BLaER1 treated with 17β-estradiol and CSF1 and Interleukin-3, amounts not matched to agents 10 nM and 100 nM (cell line): ENCODE data around the gene NAALADL2.

ENCODE experiments used
- H3K27ac ChIP-seq, 11 experiments: shearing (Covaris generic); formaldehyde crosslinking; 2 replicates each; pipeline ENCODE4 v1.8.1; 2022
- H3K27me3 ChIP-seq, 11 experiments: shearing (Covaris generic); formaldehyde crosslinking; 2 replicates each; pipeline ENCODE4 v1.8.1; 2022
- H3K36me3 ChIP-seq, 11 experiments: shearing (Covaris generic); formaldehyde crosslinking; 2 replicates each; pipeline ENCODE4 v1.8.1; 2022
- H3K4me1 ChIP-seq, 10 experiments: shearing (Covaris generic); formaldehyde crosslinking; 2 replicates each; pipeline ENCODE4 v1.8.1; 2022
- H3K4me2 ChIP-seq, 11 experiments: shearing (Covaris generic); formaldehyde crosslinking; 2 replicates each; pipeline ENCODE4 v1.8.1; 2022
- H3K4me3 ChIP-seq, 10 experiments: shearing (Covaris generic); formaldehyde crosslinking; 2 replicates each; pipeline ENCODE4 v1.8.1; 2022
- H3K9ac ChIP-seq, 11 experiments: shearing (Covaris generic); formaldehyde crosslinking; 2 replicates each; pipeline ENCODE4 v1.8.1; 2022
- H3K9me3 ChIP-seq, 11 experiments: shearing (Covaris generic); formaldehyde crosslinking; replicated peaks in 1 of 11; 2 replicates each; pipeline ENCODE4 v1.8.1; 2022
- H4K20me1 ChIP-seq, 11 experiments: shearing (Covaris generic); formaldehyde crosslinking; 2 replicates each; pipeline ENCODE4 v1.8.1; 2022
- Cebpa-rat ChIP-seq, 11 experiments: shearing (Covaris generic); IDR thresholded peaks; 2 replicates each; pipeline ENCODE4 v1.8.1; 2022

Gene NAALADL2

DNA sequence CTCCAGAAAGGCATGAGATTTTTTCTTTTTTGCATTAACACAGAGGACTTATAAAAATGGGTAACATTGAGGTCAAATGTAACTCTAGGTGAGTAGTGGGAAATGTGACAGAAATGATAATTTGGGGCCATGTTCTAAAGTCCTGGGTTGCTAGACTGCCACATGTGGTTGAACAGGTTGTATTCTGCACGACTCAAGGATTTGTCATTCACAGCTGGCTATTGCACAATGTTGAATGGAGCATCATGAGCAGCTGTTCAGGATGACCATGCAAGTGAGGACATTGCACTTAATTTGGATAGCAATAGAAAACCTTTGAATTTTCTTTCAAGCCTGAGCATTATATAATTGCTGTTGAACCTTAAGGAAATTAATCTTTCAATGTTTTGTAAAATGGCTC, 396.6 kb downstream of the NAALADL2 start:
- no peak overlapping the region for H3K4me2 ChIP-seq

DNA sequence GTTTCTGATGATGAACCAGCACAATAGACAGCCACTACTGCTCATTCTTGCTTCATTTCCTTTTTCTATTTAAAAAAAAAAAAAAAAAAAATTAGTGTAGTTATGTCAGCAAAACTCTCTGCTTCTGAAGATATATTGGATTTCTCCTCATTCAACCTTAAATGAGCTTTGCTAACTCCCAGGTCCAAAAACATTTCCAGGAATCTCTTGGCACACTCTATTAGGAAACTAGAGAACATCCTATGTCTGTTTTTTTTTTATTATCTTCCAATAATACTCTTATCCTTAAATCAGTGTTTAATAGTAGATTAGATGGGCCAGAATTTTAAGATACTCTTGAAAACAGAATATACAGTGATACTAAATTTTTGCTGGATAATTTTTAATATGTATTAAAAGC, 398.0 kb downstream of the NAALADL2 start:
- no peak overlapping the region for H3K4me2 ChIP-seq
- H3K27me3 ChIP-seq = no peaks in the 10 kb centered on the region
- H3K4me3 ChIP-seq = no peak overlapping the region
- H3K9me3 ChIP-seq = no peaks in the 10 kb centered on the region
- H3K9ac ChIP-seq = no peak overlapping the region
- no peak overlapping the region for H3K27ac ChIP-seq
- no peak for TF ChIP-seq Cebpa-rat (IDR thresholded peaks at IDR 0.05)
- peaks cover 0 to 8% (median 0%) of the 10 kb centered on the region in 10 experiments; a peak in 1 of 20 replicates for H3K4me1 ChIP-seq
- peaks cover 0 to 5% (median 0%) of the 10 kb centered on the region in 11 experiments; a peak in 1 of 22 replicates for H3K36me3 ChIP-seq
- H4K20me1 ChIP-seq = no peaks in the 10 kb centered on the region

More for the DNA sequence above, 396.6 kb downstream of the NAALADL2 start:
- no peaks in the 10 kb centered on the region for H3K27me3 ChIP-seq
- no peak overlapping the region for H3K9ac ChIP-seq
- no peaks in the 10 kb centered on the region for H4K20me1 ChIP-seq
- H3K4me1 ChIP-seq = peaks cover 0 to 8% (median 0%) of the 10 kb centered on the region in 10 experiments; a peak in 1 of 20 replicates
- H3K9me3 ChIP-seq = no peaks in the 10 kb centered on the region
- H3K4me3 ChIP-seq = no peak overlapping the region
- peak in 2 of 11 experiments; percentile 40 to 43; a peak in 2 of 22 replicates for TF ChIP-seq Cebpa-rat (IDR thresholded peaks at IDR 0.05)
- H3K36me3 ChIP-seq = peaks cover 0 to 5% (median 0%) of the 10 kb centered on the region in 11 experiments; a peak in 1 of 22 replicates
- H3K27ac ChIP-seq = no peak overlapping the region

DNA sequence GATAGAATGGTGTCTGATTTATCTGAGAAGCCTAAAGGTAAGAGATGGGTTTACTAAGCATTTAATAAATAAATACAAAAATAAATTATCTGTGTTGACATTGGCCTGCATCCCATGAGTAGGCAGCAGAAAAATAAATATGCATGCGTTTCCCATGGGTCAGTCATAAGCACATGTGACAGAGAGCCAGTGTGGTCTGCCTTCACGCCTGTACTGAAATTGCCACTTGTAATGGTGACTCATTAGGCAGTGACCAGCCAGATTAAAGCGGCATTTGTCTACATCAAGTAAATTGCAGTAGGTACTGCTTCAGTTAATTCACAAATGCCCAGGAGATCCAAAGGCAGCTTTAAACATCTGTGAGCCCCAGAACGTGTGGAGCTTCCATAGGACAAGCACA, 399.6 kb downstream of the NAALADL2 start:
- H3K4me2 ChIP-seq = no peak overlapping the region
- TF ChIP-seq Cebpa-rat (IDR thresholded peaks at IDR 0.05) = no peak
- no peak overlapping the region for H3K27ac ChIP-seq
- H3K9ac ChIP-seq = no peak overlapping the region
- H3K4me1 ChIP-seq = no peaks in the 10 kb centered on the region
- H3K4me3 ChIP-seq = no peak overlapping the region
- peaks cover 0 to 5% (median 0%) of the 10 kb centered on the region in 11 experiments; a peak in 1 of 22 replicates for H3K36me3 ChIP-seq
- no peaks in the 10 kb centered on the region for H4K20me1 ChIP-seq
- no peaks in the 10 kb centered on the region for H3K9me3 ChIP-seq
- H3K27me3 ChIP-seq = no peaks in the 10 kb centered on the region

DNA sequence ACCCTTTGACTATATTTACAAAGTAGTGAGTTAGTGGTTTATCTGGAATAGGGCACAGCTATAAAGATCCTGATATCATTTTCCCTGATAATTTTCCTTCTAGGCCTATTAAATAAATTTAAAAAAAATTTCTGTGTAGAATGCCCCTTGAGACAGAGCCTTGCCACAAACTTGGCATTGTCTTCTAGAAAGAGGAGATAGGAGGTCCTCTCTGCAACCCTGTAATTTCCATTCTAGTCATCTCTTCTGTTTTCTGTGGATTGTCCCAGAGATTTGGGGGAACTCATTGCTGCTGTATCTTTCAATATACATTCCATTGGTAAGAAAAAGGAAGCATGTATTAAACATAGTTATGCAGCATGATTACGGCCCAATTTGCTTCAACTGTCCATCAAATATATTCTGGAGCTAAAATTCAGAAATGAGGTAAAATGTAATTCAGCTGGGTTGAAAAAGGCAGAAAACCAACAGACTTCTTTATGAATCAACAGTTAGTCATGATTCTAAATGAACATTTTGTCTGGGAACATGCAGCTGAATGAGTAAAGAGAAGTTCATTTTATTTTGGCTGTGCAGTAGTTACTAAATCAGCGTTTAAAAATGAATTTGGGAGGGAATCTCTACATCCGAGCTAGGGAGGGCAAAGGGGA, 401.1 kb downstream of the NAALADL2 start:
- Histone ChIP-seq H3K27me3 (no peaks in the 10 kb centered on the region), H3K9ac (no peak overlapping the region), H3K4me3 (no peak overlapping the region), H3K9me3 (no peaks in the 10 kb centered on the region), H3K4me1 (no peaks in the 10 kb centered on the region), H3K36me3 (peaks cover 0 to 5% (median 0%) of the 10 kb centered on the region in 11 experiments; a peak in 1 of 22 replicates), H3K27ac (no peak overlapping the region), H3K4me2 (no peak overlapping the region), H4K20me1 (no peaks in the 10 kb centered on the region)
- TF ChIP-seq Cebpa-rat (IDR thresholded peaks at IDR 0.05) = no peak

DNA sequence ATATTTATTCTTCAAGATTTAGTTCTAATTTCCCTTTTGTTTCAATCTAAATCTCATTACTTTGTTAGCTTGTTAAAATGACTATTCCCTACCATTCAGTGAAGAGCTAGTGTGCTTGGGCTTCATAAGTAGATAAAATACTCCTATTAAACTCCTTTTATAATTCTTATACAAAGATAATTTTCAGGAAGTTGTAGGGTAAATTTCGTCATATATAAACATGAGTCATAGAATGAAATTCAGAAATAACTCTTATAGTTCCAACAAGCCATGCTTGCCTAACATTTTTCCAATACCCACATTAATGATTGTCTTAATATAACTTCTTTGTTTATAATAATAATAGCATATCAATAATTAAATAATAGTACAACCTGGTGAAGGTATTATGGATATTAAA, 407.3 kb downstream of the NAALADL2 start:
- Histone ChIP-seq H3K27ac (peak overlapping the region in 4 of 11 experiments; percentile 28 to 44 (median 38); a peak in 6 of 22 replicates), H3K4me3 (no peak overlapping the region; a peak in 1 of 20 replicates), H3K9ac (no peak overlapping the region), H3K36me3 (no peaks in the 10 kb centered on the region), H4K20me1 (no peaks in the 10 kb centered on the region), H3K4me1 (peaks cover 0 to 16% (median 8%) of the 10 kb centered on the region in 10 experiments; a peak in 9 of 20 replicates), H3K27me3 (no peaks in the 10 kb centered on the region), H3K4me2 (peak overlapping the region in 1 of 11 experiments; percentile 33; a peak in 3 of 22 replicates), H3K9me3 (no peaks in the 10 kb centered on the region)
- TF ChIP-seq Cebpa-rat (IDR thresholded peaks at IDR 0.05) = no peak

DNA sequence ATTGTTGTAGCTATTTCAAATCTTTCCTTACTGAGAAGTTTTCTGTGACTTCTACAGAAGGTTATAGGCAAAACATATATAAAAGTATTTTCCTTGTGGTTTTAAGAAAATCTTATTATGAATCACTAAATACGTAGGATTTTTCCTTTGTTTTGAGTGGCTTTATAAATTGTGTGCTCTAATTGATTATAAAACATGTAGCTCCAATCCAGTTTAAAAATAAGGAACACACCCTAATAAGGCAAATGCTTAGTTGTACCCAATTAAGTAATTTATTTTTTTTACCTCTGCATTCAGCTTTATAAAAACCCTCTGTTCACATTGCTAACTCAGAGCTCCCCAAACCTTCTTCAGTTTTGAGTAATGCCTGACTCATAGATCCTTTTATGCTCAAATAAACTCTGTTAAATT, 408.0 kb downstream of the NAALADL2 start:
- Histone ChIP-seq H3K4me3 (peak overlapping the region in 1 of 10 experiments; percentile 4; a peak in 2 of 20 replicates), H3K9ac (peak overlapping the region in 2 of 11 experiments; percentile 9 to 50; a peak in 1 of 22 replicates), H3K9me3 (no peaks in the 10 kb centered on the region), H3K36me3 (no peaks in the 10 kb centered on the region), H3K4me1 (peaks cover 0 to 16% (median 8%) of the 10 kb centered on the region in 10 experiments; a peak in 9 of 20 replicates), H4K20me1 (no peaks in the 10 kb centered on the region), H3K27ac (peak overlapping the region in 7 of 11 experiments; percentile 25 to 38 (median 33); a peak in 8 of 22 replicates), H3K4me2 (peak overlapping the region in 2 of 11 experiments; percentile 7 to 11; a peak in 3 of 22 replicates), H3K27me3 (no peaks in the 10 kb centered on the region)
- TF ChIP-seq Cebpa-rat (IDR thresholded peaks at IDR 0.05) = no peak

DNA sequence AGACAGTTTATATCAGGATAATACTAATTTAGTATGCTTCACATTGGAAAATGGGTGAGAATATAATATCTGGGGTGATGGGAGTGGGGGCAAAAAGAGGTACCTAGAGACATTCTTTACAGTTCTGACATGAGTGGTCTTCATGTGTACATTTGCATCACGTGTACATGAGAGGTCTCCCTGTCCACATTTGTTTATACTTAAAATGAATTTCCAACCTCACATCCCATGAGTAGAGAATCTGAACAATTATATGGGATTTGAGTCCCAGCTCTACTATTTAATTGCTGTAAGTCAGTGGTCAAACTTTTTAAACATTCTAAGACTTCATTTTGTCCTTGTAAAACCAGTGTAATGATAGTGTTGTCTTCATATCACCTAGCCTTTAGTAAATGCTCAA, 408.4 kb downstream of the NAALADL2 start:
- Histone ChIP-seq H4K20me1 (no peaks in the 10 kb centered on the region), H3K36me3 (no peaks in the 10 kb centered on the region), H3K27ac (peak overlapping the region in 7 of 11 experiments; percentile 1 to 38 (median 33); a peak in 8 of 22 replicates), H3K9ac (peak overlapping the region in 2 of 11 experiments; percentile 9 to 50; a peak in 1 of 22 replicates), H3K9me3 (no peaks in the 10 kb centered on the region), H3K4me1 (peaks cover 0 to 16% (median 8%) of the 10 kb centered on the region in 10 experiments; a peak in 9 of 20 replicates), H3K4me3 (peak overlapping the region in 1 of 10 experiments; percentile 4; a peak in 1 of 20 replicates), H3K27me3 (no peaks in the 10 kb centered on the region), H3K4me2 (peak overlapping the region in 1 of 11 experiments; percentile 7; a peak in 2 of 22 replicates)
- TF ChIP-seq Cebpa-rat (IDR thresholded peaks at IDR 0.05) = no peak

DNA sequence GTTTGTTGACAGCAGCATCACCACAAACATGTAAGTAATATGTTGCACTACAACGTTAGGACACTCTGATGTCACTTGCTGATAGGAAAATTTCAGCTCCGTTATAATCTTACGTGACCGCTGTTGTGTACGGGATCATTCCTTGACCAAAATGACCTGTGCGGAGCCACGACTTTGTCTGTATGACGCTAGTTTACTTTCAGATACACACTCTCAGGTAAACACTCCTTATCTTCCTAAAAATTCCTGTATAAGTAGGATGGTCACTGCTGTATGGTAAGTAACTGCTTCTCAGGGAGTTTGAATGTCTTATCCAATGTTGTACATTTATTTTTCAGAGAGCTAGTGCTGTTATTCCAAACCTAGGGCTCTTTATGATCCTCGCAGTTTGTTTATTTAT, 410.3 kb downstream of the NAALADL2 start:
- TF ChIP-seq Cebpa-rat (IDR thresholded peaks at IDR 0.05) = no peak
- Histone ChIP-seq H3K4me3 (peak overlapping the region in 3 of 10 experiments; percentile 49 to 54 (median 53); a peak in 3 of 20 replicates), H3K9ac (peak overlapping the region in 2 of 11 experiments; percentile 13 to 31; a peak in 2 of 22 replicates), H4K20me1 (no peaks in the 10 kb centered on the region), H3K4me2 (peak overlapping the region in 3 of 11 experiments; percentile 22 to 43 (median 35); a peak in 6 of 22 replicates), H3K27me3 (no peaks in the 10 kb centered on the region), H3K27ac (peak overlapping the region in 2 of 11 experiments; percentile 11 to 25; a peak in 3 of 22 replicates), H3K4me1 (peaks cover 0 to 16% (median 9%) of the 10 kb centered on the region in 10 experiments; a peak in 10 of 20 replicates), H3K9me3 (no peaks in the 10 kb centered on the region), H3K36me3 (no peaks in the 10 kb centered on the region)

DNA sequence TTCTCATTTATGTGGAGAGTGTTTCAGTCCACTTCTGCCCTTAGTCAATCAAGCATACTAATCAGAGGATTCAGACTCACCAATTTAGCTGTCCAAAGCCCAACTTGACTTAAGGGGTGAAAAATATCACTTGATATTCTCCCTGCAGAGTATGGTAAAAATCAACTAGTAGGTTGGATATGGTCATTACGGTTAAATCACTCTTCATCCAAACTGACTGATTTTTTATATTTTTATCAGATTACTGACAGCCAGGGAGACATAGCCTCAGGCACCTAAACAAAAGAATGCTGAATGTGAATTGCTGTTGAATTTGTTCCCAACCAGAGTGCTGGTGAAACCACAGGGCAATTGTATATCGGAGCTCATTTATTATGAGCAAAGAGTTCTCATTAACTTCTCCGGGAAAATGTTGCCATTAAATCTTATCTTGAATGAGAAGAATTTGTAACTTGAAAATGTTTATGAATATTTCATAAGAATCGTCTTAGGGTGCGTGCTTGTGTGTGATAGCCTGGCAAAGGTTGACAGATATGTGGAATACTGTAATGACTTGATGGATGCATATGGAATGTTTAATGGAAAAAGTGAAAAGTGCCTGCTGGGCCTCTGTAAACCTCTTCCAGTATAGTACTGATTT, 411.2 kb downstream of the NAALADL2 start:
- Histone ChIP-seq H3K4me1 (peaks cover 0 to 16% (median 9%) of the 10 kb centered on the region in 10 experiments; a peak in 10 of 20 replicates), H3K9me3 (no peaks in the 10 kb centered on the region), H3K4me2 (peak overlapping the region in 8 of 11 experiments; percentile 14 to 46 (median 32); a peak in 14 of 22 replicates), H3K4me3 (peak overlapping the region in 3 of 10 experiments; percentile 49 to 54 (median 53); a peak in 5 of 20 replicates), H3K27ac (peak overlapping the region in 4 of 11 experiments; percentile 4 to 38 (median 9); a peak in 5 of 22 replicates), H4K20me1 (no peaks in the 10 kb centered on the region), H3K36me3 (no peaks in the 10 kb centered on the region), H3K27me3 (no peaks in the 10 kb centered on the region), H3K9ac (peak overlapping the region in 3 of 11 experiments; percentile 19 to 57 (median 30); a peak in 6 of 22 replicates)
- no peak for TF ChIP-seq Cebpa-rat (IDR thresholded peaks at IDR 0.05)
